ENCODE data around the gene LAMTOR2. TPM values are rescaled to one million over a fixed set of nuclear protein-coding genes. Genes with fewer than 3 reads are reported as not detected.
"Not testable (repeated sequence)": the region's sequence is repeated elsewhere in the genome, so short reads cannot be mapped to it uniquely, and the experiment has no call there.

Gene LAMTOR2
- total RNA-seq, 1 experiment from 2014 or later: 84.8 TPM

- peak; percentile 68 for DNase-seq (ENCODE audit: low spot score)
Observed at GRCh38 chr1:156052862-156053767, 1.5 kb upstream of the LAMTOR2 start.

DNA sequence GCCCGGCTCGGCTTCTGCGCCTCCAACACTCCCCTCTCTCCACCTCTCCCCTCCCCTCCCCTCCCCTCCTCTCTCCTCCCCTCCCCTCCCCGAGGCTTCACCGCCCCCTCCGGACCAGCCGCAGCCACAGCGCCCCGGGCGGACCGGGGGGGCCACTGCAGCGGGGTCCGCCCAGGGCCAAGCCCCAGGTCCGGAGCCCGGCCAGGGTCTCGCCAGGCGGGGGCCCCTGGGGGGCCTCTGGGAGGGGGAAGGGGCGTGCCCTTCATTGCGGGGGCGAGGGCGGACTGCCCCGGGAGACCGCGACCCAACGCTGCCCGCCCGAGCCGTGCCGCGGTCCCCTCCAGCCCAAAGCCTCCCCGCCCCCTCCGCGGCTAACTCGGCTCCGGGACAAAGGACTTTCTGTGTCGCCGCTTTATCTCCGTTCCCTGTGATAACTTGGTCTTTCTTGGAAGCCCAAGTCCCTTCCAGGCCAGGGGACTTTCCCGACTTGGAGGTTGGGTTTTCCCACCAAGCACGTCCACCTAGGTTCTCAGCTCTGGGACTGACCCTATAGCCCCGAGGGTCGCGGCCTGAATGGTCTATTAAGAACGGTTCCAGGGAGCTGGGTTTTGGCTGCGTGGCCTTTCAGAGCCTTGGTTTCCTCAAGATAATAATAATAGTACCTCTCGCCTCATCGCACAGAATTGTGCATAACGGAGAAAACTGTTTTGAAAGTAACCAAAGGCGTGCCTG lies 648 bp upstream of the LAMTOR2 start, which contains the start of gene UBQLN4:
Gene UBQLN4, minus strand, starts transcription at position 31 of the 732 bp plus-strand sequence. CDS start 97 bp downstream, outside the sequence.
- DNase-seq (ENCODE audit: low spot score): peak; percentile 72

DNA sequence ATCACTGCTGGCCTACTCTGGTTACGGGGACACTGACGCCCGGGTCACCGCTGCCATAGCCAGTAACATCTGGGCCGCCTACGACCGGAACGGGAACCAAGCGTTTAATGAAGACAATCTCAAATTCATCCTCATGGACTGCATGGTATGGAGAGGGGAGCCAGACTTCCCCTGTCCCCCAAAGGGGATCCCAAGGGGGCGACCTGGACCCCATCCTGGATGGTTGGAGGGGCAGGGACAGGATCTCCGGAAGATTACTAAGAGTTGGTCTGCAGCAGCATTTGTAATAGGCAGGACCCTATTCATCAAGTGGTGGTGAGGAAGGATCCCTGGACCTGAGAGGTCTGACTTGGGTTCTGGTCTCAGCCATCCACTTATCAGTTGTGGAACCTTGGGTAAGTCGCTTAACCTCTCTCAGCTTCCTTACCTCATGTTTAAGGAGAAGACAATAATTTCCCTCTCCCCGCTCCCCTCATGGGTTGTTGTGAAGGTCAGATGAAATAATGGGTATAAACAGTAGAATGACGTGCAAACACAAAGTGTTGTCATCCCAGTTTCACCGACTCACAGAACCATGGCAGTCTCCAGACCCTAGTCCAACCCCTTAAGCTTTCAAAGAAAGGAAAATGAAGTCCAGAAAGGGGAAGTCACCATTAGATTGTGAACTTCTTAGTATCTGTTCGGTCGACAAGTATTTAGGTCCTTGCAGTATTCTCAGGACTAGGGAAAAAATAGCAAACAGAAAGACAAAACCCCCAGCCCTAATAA lies 883 bp downstream of the LAMTOR2 start:
- no peak for DNase-seq (ENCODE audit: low spot score)

GRCh38 chr1:156056326-156056849 lies 1.8 kb downstream of the LAMTOR2 start:
- DNase-seq (ENCODE audit: low spot score): no peak

GRCh38 chr1:156060937-156061636 lies 6.5 kb downstream of the LAMTOR2 start, which contains the start of gene RAB25:
Gene RAB25 (plus strand): TSS chr1:156061160. CDS start chr1:156061401, 241 bp downstream.
- no peak for DNase-seq (ENCODE audit: low spot score)

- DNase-seq (ENCODE audit: low spot score): no peak
Observed at GRCh38 chr1:156062189-156062588, 7.6 kb downstream of the LAMTOR2 start.

DNA sequence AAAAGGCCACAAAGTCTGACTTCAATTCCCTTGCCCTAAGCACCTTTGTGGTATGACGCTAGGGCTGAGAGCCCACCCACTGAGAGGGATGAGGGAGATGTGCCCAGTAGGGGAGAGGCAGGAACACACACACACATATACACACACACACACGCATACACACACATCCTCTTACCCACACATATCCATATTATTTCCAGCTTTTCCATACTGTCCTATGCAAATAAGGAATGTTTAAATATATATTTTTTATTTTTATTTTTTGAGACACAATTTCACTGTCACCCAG lies 9.4 kb downstream of the LAMTOR2 start:
- DNase-seq (ENCODE audit: low spot score): peak; percentile 57

GRCh38 chr1:156064615-156065014 lies 10.0 kb downstream of the LAMTOR2 start:
- no peak for DNase-seq (ENCODE audit: low spot score)

GRCh38 chr1:156065212-156065611 lies 10.6 kb downstream of the LAMTOR2 start:
- no peak for DNase-seq (ENCODE audit: low spot score)

GRCh38 chr1:156065871-156066270 lies 11.3 kb downstream of the LAMTOR2 start:
- DNase-seq (ENCODE audit: low spot score): no peak

DNA sequence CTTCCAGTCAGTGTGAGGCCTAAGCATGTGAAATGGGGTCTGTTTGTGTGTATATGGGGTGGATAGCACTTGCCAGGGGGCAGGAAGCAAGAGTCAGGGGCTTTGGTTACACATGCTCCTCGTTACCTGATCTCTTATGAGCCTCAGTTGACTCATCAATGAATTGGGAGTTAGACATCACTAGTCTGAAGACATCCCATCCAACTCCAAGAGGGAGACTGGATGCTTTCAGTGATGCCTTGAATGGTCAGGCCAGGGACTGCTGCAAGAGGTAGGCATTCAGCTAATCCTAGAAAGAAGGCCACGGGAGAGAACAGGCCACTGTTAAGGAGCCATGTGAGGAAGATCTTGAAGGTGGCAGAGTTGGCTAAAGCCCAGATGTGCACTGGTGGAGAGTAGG lies 12.7 kb downstream of the LAMTOR2 start:
- DNase-seq (ENCODE audit: low spot score): no peak

DNA sequence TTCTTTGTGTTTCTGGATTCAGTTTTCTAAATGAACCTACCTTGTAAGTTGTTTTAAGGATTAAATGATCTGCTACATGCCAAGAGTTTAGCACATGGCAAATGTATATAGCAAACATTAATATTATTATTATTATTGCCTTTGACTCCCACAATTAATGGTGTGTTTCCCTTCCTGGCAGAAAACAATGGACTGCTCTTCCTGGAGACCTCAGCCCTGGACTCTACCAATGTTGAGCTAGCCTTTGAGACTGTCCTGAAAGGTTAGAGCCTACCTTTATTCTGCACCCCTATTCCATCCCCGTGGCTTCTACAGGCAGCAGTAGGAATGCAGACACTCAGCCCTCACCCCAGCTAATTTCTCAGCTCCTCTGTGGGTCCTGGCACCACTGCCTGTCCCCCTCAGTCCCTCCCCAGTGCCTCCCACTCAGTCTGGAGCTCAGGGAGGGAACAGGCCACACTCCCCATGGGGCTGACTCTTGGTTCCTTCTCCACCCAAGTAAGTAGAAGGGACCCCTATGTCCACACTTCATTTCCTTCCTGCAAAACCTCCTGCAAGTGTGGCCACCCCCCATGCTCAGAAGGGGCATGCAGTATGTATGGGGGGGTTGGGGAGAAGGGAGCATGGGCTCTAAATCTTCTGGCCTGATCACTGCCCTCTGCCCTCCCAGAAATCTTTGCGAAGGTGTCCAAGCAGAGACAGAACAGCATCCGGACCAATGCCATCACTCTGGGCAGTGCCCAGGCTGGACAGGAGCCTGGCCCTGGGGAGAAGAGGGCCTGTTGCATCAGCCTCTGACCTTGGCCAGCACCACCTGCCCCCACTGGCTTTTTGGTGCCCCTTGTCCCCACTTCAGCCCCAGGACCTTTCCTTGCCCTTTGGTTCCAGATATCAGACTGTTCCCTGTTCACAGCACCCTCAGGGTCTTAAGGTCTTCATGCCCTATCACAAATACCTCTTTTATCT lies 15.2 kb downstream of the LAMTOR2 start:
- DNase-seq (ENCODE audit: low spot score): no peak

DNA sequence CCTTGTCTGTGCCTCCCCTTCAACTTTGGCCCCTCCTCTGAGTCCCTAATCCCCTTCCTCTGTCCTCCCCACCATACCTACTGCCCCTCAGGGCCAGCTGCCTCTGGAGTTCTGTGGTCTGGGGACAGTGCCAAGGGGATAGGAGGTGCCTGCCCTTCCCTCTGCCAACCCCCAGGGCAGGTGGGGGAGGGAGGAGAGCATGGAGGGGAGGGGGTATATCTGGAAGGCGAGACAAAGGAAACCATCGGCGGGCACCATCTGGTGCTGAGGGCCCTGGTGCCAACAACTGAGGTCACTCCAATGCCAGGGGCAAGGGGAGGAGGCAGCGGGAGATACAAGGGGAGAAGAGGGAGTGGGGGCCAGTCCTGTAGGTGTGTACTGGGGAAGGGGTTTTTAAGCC lies 16.0 kb downstream of the LAMTOR2 start:
- no peak for DNase-seq (ENCODE audit: low spot score)

DNA sequence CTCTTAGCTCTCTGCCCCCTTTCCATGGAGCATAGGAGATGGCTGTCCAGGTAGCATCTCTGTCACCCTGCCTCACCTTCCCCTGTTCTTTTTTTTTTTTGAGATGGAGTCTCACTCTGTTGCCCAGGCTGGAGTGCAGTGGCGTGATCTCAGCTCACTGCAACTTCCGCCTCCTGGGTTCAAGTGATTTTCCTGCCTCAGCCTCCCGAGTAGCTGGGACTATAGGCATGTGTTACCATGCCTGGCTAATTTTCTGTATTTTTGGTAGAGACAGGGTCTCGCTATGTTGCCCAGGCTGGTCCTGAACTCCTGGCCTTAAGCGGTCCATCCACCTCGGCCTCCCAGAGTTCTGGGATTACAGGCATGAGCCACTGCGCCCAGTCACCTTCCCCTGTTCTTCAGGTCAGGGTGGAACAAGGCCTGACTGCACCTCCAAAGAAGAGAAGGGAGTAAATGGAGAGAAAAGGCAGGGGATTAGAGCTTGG lies 16.8 kb downstream of the LAMTOR2 start:
- DNase-seq (ENCODE audit: low spot score): not testable (repeated sequence)

GRCh38 chr1:156072251-156072650 lies 17.7 kb downstream of the LAMTOR2 start:
- no peak for DNase-seq (ENCODE audit: low spot score)

DNA sequence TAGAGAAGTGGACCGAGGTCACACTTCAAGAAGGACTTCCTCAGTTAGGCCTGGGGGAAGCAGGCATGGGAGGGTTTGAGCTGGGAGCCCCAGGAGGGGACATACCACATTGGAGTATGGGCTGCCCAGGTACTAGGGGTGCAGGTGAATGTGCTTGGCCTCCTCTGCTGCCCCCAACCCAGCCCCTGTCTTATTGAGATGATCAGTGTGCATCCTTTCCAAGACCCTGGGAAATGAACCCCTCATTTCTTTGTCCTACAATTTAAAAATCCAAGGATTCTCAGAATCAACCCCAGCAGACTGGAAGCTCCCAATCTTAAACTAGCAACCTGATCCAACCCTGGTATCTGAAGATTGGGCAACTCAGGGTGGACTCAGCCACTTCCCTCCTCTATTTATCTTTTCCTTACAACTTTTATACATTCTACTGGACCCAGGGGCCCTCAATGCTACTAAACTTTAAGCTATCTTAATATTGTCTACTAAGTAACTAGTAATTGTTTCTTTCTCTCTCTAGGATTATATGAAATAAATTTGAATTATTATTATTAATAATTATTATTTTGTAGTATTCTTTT lies 18.6 kb downstream of the LAMTOR2 start:
- no peak for DNase-seq (ENCODE audit: low spot score)

DNA sequence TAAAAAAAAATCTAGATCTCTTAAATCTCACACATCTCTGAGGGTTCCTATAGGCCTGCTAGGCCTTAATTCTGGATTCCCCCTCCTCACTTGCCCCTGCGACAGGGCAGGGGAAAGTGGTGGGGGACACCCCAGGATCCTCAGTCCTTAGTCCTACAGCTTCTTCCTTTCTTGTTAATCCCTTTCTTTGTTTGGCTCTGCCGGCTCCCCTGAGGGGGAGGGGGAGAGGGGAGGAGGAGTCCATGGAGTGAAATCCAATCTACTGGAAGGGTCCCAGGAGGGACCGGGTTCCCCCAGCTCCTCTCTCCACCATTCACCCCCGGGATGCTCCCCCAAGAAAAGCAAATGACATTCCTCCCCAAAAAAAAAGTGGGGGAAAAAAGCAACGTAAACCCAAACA lies 19.2 kb downstream of the LAMTOR2 start:
- no peak for DNase-seq (ENCODE audit: low spot score)

GRCh38 chr1:156074661-156075060 lies 20.1 kb downstream of the LAMTOR2 start:
- DNase-seq (ENCODE audit: low spot score): no peak

DNA sequence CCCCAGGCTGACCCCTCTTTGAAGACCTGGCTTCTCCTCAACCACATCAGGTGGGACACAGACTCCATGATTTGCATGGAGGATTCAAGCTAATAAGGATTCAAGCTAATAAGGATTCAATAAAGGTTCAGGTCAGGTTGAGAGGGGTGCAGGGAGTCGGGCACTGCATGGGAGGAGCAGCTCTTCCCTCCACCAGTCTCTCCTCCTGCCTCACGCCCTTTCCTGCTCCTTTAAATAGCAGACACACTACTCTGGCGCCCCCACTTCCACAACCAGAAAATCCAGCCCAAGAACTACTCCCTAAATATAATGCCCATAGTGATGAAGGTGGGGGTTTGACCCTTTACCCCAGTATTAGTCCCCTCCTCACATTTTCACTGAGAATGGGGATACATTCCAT lies 20.6 kb downstream of the LAMTOR2 start:
- no peak for DNase-seq (ENCODE audit: low spot score)

All from H4 (cell line).